ENCODE results near the gene ZBTB37.

DNA sequence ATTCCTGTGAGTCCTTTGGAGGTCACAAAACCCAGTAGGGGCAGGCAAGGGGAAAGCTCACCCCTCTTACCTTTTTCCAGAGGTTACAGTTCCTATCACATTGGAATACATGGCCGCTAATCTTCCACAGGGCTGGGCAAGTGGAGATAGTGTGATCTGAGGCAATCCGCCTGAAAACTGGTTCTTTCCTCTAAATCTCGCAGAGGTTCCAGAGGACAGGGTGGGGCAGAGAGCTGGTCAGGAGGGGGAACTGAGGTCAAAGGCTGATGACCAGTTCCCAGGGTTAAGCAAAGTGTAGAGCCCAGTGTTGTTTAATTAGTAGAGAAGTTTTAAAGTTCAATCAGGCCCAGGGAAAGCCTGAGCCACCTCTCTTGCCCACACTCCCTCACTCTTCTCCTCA is 49.0 kb downstream of the ZBTB37 start, which contains the start of gene SERPINC1:
- no peak for TF ChIP-seq POLR2A (IDR thresholded peaks at IDR 0.05)
- TF ChIP-seq, protein P1, sequence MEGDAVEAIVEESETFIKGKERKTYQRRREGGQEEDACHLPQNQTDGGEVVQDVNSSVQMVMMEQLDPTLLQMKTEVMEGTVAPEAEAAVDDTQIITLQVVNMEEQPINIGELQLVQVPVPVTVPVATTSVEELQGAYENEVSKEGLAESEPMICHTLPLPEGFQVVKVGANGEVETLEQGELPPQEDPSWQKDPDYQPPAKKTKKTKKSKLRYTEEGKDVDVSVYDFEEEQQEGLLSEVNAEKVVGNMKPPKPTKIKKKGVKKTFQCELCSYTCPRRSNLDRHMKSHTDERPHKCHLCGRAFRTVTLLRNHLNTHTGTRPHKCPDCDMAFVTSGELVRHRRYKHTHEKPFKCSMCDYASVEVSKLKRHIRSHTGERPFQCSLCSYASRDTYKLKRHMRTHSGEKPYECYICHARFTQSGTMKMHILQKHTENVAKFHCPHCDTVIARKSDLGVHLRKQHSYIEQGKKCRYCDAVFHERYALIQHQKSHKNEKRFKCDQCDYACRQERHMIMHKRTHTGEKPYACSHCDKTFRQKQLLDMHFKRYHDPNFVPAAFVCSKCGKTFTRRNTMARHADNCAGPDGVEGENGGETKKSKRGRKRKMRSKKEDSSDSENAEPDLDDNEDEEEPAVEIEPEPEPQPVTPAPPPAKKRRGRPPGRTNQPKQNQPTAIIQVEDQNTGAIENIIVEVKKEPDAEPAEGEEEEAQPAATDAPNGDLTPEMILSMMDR (IDR thresholded peaks at IDR 0.05), result no peak

All from esophagus squamous epithelium (tissue), 4 donors.